HG02623 (cell line): ENCODE results near the gene RBM15.

Source experiments
- ATAC-seq: cut with Tn5 transposase; IDR thresholded peaks from one replicate; pipeline ENCODE4 v1.9.1; 2021; ENCODE audit warnings: moderate library complexity; ENCODE audit not compliant: unreplicated experiment

RBM15 gene

DNA sequence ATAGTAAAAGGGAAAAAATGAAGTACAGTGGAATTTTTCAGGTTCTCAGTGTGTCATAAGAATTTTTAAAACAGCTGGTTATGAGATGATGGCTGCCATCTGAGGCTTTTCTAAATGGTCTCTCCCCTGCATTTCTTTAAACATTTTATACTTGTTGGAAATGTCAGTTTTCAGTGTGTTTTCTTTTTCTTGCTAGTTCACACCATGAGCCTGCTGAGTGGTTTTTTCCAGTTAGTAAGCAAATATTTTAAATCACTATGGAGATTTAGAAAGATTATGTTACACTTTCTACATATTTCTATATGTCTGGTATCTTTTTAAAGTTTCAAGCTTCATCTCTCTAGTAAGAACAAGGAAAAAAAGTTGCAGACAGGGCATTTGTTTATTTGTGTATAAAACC, 9.6 kb downstream of the RBM15 start:
- no peak for ATAC-seq

GRCh38 chr1:110350360-110350759, 11.2 kb downstream of the RBM15 start:
- ATAC-seq = no peak

DNA sequence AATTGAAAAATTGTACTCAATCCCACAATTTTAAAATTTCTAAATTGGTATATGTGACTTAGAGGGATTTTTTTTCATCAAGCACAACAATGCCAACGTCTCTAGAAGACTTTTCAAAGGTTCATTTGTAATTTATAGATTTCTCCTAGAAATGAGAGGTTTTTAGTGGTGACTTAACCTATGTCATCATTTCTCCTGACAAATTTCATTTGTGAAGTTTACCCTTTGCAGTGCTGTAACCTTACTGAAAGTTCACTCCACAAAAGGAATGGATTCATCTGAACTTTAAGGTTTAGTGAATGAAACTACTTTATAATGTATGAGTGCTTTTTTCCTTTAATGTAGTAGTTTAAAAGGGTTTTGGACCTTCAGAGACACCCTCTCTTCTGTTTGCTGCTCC, 16.1 kb downstream of the RBM15 start:
- ATAC-seq = no peak

DNA sequence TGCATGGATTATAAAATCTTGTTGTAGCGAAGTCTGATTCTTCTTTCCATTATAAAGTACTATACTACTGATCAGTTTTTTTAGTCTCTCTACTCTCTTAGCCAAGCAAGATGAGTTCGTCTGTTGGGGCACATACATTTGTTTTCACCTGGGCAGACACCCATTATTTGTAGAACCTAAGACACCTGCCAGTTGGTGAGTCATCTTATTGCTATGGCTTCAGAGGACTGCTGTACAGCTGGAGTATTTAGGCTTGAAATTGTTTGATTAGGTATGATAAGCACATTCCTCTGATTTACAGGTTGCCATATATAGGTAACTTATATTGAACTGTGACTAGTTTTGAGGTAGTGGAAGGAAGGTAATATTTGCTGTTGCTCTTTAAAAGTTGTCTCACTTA, 17.2 kb downstream of the RBM15 start:
- ATAC-seq = no peak

GRCh38 chr1:110360431-110360830, 21.3 kb downstream of the RBM15 start:
- ATAC-seq = no peak

DNA sequence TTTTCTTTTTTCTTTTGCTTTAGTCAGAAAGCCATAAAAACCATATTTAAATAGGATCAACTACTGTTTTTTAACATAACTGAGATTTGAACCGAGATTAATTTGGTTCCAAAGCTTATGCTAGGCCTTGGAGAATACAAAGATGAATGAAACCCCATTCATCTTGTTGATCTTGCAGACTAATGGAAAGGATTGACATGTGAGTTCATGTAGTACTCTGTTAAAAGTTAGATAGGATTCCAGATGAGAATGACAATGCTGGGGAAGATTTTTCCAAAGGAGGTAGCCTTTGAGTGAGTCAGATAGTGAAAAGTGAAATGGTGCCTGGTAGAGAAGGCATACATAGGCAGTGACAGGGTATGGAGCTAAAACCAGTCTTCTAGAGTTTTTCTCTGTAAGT, 22.7 kb downstream of the RBM15 start:
- ATAC-seq = no peak

GRCh38 chr1:110364221-110364620, 25.0 kb downstream of the RBM15 start:
- no peak for ATAC-seq

DNA sequence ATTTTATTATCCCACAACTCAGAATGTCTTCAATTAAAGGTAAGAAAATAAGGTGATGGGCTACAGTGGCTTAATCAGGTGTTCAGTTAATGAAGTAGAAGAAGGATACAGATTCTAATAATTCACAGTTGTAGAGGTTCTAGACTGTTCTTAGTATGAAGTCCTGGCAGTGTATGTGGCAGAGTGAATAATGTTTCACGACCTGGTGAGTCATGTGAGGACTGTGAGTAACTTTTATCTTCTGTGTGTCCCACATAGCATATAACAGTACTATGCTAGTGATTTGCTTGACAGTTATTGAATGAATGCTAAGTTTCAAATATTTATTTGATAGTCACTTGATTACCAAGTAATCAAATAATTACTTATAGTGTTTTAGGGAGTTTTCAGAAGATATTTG, 31.6 kb downstream of the RBM15 start:
- no peak for ATAC-seq

DNA sequence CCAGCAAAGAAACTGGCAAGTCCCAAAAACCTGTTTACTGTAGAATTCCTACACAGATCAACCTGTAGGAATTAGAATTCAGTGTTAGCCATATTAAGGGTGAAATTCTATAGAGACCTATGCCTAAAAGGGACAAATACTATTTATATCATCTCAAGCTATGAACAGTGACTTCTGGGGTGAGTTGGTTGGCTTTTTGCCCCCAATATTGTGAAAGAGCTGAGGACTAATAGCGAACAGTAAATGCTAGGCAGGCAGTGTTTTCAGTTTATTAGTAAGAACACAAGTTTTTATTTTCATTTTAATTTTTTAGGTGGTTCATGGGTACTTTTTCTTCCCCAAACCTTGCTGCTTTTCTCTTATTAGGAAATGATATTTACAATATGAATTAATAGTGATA, 36.3 kb downstream of the RBM15 start:
- ATAC-seq = no peak

DNA sequence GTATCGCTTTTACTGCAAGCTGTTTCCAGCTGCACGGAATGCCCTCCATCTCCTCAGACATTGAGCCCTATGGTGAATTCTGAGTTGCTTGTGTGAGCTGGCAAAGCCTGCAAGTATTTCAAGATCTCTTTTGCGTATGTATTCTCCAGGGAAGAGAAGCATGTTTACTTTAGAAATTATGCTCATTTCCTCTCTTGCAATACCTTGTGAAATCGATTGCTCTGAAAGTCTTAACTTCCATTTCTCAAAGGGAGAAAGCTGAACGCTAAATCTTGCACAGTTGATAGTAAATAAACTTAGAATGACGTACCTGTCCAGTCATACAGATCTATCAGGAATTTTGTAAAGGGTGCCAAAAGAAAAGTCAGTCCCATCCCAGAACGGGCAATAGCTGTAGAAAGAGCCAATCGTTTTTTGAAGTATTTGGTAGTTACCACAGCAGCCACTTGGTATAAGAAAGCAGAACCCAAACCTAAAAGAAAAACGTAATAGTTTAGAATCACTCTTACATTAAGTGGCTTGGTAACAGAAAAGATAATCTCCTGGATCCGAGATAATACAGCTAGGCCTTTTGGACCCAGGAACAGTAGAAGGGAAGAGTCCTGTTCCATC, 41.6 kb downstream of the RBM15 start:
- ATAC-seq = no peak

DNA sequence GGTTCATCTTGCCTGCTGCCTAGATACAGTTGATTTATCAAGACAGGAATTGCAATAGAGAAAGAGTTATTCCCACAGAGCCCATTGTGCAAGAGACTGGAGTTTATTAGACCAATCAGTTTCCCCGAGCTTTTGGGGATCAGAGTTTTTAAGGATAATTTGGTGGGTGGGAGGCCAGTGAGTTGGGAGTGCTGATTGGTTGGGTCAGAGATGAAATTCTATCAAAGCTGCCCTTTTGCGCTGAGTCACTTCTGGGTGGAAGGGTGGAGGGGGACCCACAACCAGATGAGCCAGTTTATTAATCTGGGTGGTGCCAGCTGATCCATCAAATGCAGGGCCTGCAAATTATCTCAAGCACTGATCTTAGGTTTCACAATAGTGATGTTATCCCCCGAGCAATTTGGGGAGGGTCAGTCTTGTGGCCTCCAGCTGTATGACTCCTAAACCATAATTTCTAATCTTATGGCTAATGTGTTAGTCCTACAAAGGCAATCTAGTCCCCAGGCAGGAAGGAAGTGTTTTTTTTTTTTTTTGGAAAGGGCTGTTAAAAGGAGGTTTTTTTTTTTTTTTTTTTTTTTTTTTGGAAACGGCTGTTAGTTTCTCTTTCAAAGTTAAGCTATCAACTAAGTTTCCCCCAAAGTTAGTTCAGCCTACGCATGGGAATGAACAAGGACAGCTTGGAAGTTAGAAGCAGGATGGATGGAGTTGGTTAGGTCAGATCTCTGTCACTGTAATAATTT, 44.2 kb downstream of the RBM15 start:
- ATAC-seq = no peak

- peak; percentile 56 for ATAC-seq
Observed at GRCh38 chr1:110384581-110385321, 45.6 kb downstream of the RBM15 start.

GRCh38 chr1:110385369-110385768, 46.2 kb downstream of the RBM15 start:
- no peak for ATAC-seq

DNA sequence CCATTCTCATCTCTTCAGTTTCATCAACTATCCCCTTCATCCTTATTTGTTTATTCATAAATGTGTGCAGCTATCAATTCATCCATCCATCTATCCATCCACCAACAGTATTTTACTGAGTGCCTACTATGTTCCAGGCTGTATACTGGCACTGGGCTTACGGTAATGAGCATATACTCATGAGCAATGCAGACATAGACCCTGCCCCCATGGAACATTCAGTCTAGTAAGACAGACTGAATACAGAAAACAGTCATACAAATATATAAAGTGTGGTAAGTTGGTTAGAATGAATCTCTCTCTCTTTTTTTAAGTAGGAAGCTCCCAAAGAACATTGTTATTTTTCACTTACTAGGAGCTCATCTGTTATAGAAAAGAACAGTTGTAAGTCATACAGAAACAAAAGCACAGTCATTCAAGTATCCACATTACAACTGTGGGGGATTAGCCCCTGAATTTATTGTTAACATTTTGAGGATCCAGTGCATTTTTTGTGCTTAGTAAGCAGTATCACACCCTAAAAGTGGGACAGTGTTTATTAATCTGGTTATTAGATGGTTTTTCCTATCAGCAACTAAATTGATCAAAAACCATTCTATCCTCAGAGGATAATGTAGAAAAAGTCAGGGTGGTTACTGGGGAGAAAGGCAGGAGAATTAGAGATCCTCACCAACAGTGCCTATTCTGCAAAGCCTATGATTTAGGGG, 48.0 kb downstream of the RBM15 start:
- no peak for ATAC-seq

- no peak for ATAC-seq
Observed at GRCh38 chr1:110390096-110390495, 50.9 kb downstream of the RBM15 start.

DNA sequence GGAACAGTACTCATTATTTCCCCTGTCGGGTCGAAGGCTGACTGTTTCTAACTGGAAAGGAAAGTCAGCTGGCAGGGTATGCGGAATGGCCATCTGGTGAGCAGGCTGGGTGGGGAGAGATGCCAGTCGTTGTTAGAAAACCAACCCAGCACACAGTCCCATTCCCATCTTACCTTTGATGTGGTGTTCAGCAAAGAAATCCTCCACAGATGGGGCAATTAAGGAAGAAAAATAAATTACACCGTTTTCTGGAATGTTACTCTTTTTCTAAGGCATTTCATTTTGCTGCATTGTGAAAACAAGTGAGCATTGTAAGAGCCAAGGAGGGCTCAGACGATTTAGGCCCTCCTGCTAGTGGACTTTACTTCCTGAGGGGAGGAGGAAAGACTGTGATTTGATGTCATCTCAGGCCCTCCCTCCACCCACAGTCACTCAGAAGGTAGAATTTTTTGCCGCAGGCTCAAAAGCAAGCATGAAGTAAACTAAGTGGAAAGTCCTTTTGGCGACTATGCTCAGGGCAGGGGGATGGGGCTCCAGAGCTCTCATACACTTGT, 51.6 kb downstream of the RBM15 start, which contains the start of gene SLC16A4:
Gene SLC16A4 (minus strand): TSS at position 335 of the 554 bp plus-strand sequence. CDS start 1,703 bp downstream, outside the sequence.
- no peak for ATAC-seq

DNA sequence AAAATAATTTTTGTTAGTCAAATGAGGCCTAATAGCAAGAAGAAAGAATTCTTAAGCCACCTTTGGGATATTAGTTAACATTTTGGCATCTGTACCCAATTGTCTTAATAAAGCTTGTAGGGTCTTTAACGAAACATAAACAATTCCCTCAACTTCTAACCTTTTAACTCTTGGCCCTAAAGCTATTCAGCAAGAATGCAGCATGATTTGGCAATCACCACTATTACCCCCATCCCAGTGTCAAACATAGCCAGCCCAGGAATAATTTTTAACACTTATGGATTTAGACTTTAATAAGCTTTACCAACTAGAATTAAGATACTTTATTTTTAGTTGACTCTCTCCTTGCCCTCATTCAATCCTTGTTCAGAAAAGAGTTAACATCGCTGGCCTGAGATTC, 54.1 kb downstream of the RBM15 start:
- no peak for ATAC-seq

- ATAC-seq = no peak
Observed at GRCh38 chr1:110393691-110394492, 54.7 kb downstream of the RBM15 start.

- ATAC-seq = no peak
Observed at GRCh38 chr1:110394493-110394820, 55.3 kb downstream of the RBM15 start.
